DOHH2 (cell line): Measurements from ENCODE around the gene RNF150.

Experiments
- H3F3A ChIP-seq: fragments of 200-600 bp; sonication (generic), shearing (Covaris generic); 2 replicates; pipeline ENCODE4 v1.6.0; 2016; ENCODE audit warnings: antibody characterized with exemption, mild to moderate bottlenecking; ENCODE audit not compliant: control insufficient read depth, insufficient read depth
- H3K27ac ChIP-seq: fragments of 200-600 bp; sonication (generic); 2 replicates; pipeline ENCODE4 v1.5.1; 2014; ENCODE audit warnings: low read depth, mild to moderate bottlenecking, low read length, moderate library complexity
- H3K27me3 ChIP-seq: fragments of 200-600 bp; sonication (generic); 2 replicates; pipeline ENCODE4 v1.6.1; 2014; ENCODE audit warnings: mild to moderate bottlenecking, low read length, mixed read lengths; ENCODE audit not compliant: control insufficient read depth
- H3K36me3 ChIP-seq: fragments of 200-600 bp; sonication (generic); 2 replicates; pipeline ENCODE4 v1.6.1; 2014; ENCODE audit warnings: mild to moderate bottlenecking, low read length, moderate library complexity, mixed read lengths; ENCODE audit not compliant: control insufficient read depth
- H3K4me1 ChIP-seq: fragments of 200-600 bp; sonication (generic); 2 replicates; pipeline ENCODE4 v1.6.1; 2014; ENCODE audit warnings: mild to moderate bottlenecking, low read length, mixed read lengths; ENCODE audit not compliant: control insufficient read depth
- H3K4me2 ChIP-seq: fragments of 200-600 bp; sonication (generic); 2 replicates; pipeline ENCODE4 v1.6.0; 2014; ENCODE audit warnings: mild to moderate bottlenecking, low read length, moderate library complexity
- H3K4me3 ChIP-seq: fragments of 200-600 bp; sonication (generic); 2 replicates; pipeline ENCODE4 v1.5.1; 2014; ENCODE audit warnings: mild to moderate bottlenecking, low read length, mixed read lengths
- H3K79me2 ChIP-seq: fragments of 200-600 bp; sonication (generic); 2 replicates; pipeline ENCODE4 v1.6.1; 2014; ENCODE audit warnings: mild to moderate bottlenecking, low read length, mixed read lengths; ENCODE audit not compliant: control insufficient read depth
- H3K9me2 ChIP-seq: fragments of 200-600 bp; sonication (generic); replicated peaks from 2 replicates; pipeline ENCODE4 v1.6.1; 2014; ENCODE audit warnings: mild to moderate bottlenecking, low read length, mixed read lengths; ENCODE audit not compliant: control insufficient read depth
- H3K9me3 ChIP-seq: fragments of 200-600 bp; sonication (generic); 2 replicates; pipeline ENCODE4 v1.6.1; 2014; ENCODE audit warnings: antibody characterized with exemption, low read length, mixed read lengths; ENCODE audit not compliant: control insufficient read depth, insufficient read depth
- H4K20me1 ChIP-seq: fragments of 200-600 bp; sonication (generic); 2 replicates; pipeline ENCODE4 v1.6.0; 2014; ENCODE audit warnings: low read depth, mild to moderate bottlenecking, antibody characterized with exemption, low read length, moderate library complexity; ENCODE audit not compliant: control insufficient read depth, insufficient read depth
- CTCF ChIP-seq: fragments of 200-600 bp; sonication (generic); IDR thresholded peaks from one replicate; pipeline ENCODE4 v1.5.1; 2014; ENCODE audit warnings: antibody characterized with exemption, mild to moderate bottlenecking, low read depth, low read length; ENCODE audit not compliant: poor library complexity, severe bottlenecking
- EZH2phosphoT487 ChIP-seq: fragments of 200-600 bp; sonication (generic); IDR thresholded peaks from 2 replicates; pipeline ENCODE4 v1.6.1; 2017; ENCODE audit warnings: borderline replicate concordance, mild to moderate bottlenecking, antibody characterized with exemption, low read length, moderate library complexity, mixed read lengths

Gene RNF150

GRCh38 chr4:140935254-140935653 lies 198.0 kb downstream of the RNF150 start:
- H4K20me1 ChIP-seq, result no peaks in the 10 kb centered on the region
- no peaks in the 10 kb centered on the region for H3K4me1 ChIP-seq
- no peaks in the 10 kb centered on the region for H3F3A ChIP-seq
- H3K9me3 ChIP-seq, result no peaks in the 10 kb centered on the region
- H3K36me3 ChIP-seq, result no peaks in the 10 kb centered on the region
- H3K9me2 ChIP-seq, result no peaks in the 10 kb centered on the region
- H3K79me2 ChIP-seq, result no peaks in the 10 kb centered on the region
- peaks cover 15% of the 10 kb centered on the region; the same call in 1 of the 2 replicates for H3K27me3 ChIP-seq
- no peak for TF ChIP-seq EZH2phosphoT487
- TF ChIP-seq CTCF, result no peak
- no peak overlapping the region for H3K4me2 ChIP-seq
- H3K27ac ChIP-seq, result no peak overlapping the region
- no peak overlapping the region for H3K4me3 ChIP-seq

- no peaks in the 10 kb centered on the region for H3K9me2 ChIP-seq
- H3K27me3 ChIP-seq, result peaks cover 15% of the 10 kb centered on the region; the same call in 1 of the 2 replicates
- H3K4me1 ChIP-seq, result no peaks in the 10 kb centered on the region
- no peaks in the 10 kb centered on the region for H3F3A ChIP-seq
- H3K4me3 ChIP-seq, result no peak overlapping the region
- H3K36me3 ChIP-seq, result no peaks in the 10 kb centered on the region
- no peak for TF ChIP-seq CTCF
- no peak for TF ChIP-seq EZH2phosphoT487
- no peak overlapping the region for H3K4me2 ChIP-seq
- no peaks in the 10 kb centered on the region for H4K20me1 ChIP-seq
- H3K9me3 ChIP-seq, result no peaks in the 10 kb centered on the region
- no peak overlapping the region for H3K27ac ChIP-seq
- H3K79me2 ChIP-seq, result no peaks in the 10 kb centered on the region
Measured at GRCh38 chr4:140932501-140933045, 200.7 kb downstream of the RNF150 start.

GRCh38 chr4:140931911-140932310 lies 201.4 kb downstream of the RNF150 start:
- H4K20me1 ChIP-seq, result no peaks in the 10 kb centered on the region
- TF ChIP-seq EZH2phosphoT487 (no peak), CTCF (no peak)
- H3K4me2 ChIP-seq, result no peak overlapping the region

GRCh38 chr4:140930557-140930956 lies 202.7 kb downstream of the RNF150 start:
- Histone ChIP-seq H3K9me2 (no peaks in the 10 kb centered on the region), H4K20me1 (no peaks in the 10 kb centered on the region), H3F3A (no peaks in the 10 kb centered on the region), H3K4me3 (no peak overlapping the region), H3K79me2 (no peaks in the 10 kb centered on the region), H3K36me3 (no peaks in the 10 kb centered on the region), H3K27ac (no peak overlapping the region), H3K9me3 (no peaks in the 10 kb centered on the region), H3K4me2 (no peak overlapping the region), H3K4me1 (no peaks in the 10 kb centered on the region), H3K27me3 (peaks cover 15% of the 10 kb centered on the region; the same call in 1 of the 2 replicates)
- no peak for TF ChIP-seq EZH2phosphoT487

More at GRCh38 chr4:140931911-140932310, 201.4 kb downstream of the RNF150 start:
- Histone ChIP-seq H3K9me3 (no peaks in the 10 kb centered on the region), H3K4me1 (no peaks in the 10 kb centered on the region), H3K9me2 (no peaks in the 10 kb centered on the region), H3K27ac (no peak overlapping the region), H3K4me3 (no peak overlapping the region), H3K27me3 (peaks cover 15% of the 10 kb centered on the region; the same call in 1 of the 2 replicates), H3K36me3 (no peaks in the 10 kb centered on the region), H3F3A (no peaks in the 10 kb centered on the region), H3K79me2 (no peaks in the 10 kb centered on the region)
